Left kidney (tissue), 8 donors: ENCODE measurements around the gene CCR8. TPM values are rescaled to one million over a fixed set of nuclear protein-coding genes. Genes with fewer than 3 reads are reported as not detected.
A peak's percentile ranks its signal among the peaks of the same experiment; 100 is the strongest.

ENCODE experiments used
- DNase-seq: peaks from one replicate; pipeline ENCODE4 v3.0.0-alpha.2; 2013
- long read RNA-seq, 8 donors: transcript quantifications; one replicate each; lab custom pipeline, GENCODE V29; 2026
- polyA plus RNA-seq: library from polyadenylated mRNA; unstranded; fragments of 120-200 nt; gene quantifications from one replicate; pipeline ENCODE4 v1.2.1, GENCODE V29; 2013; ENCODE audit not compliant: insufficient read length

The CCR8 gene
- polyA plus RNA-seq: not detected
- long read RNA-seq, donor 1: 0 reads
- long read RNA-seq, donor 2: 0 reads
- long read RNA-seq, donor 3: 0 reads
- long read RNA-seq, donor 4: 0 reads
- long read RNA-seq, donor 5: 0 reads
- long read RNA-seq, donor 6: 0 reads
- long read RNA-seq, donor 7: 0 reads
- long read RNA-seq, donor 8: 0 reads

GRCh38 chr3:39329493-39329892 is at the start of gene CCR8:
Gene CCR8 (plus strand): TSS chr3:39329709. CDS start chr3:39332332, 2,623 bp downstream.
- DNase-seq: no peak

- no peak for DNase-seq
These were observed 49.6 kb upstream of the CCR8 start, which contains the start of gene CX3CR1 for GRCh38 chr3:39279745-39280517. Gene CX3CR1 (minus strand): TSS chr3:39280036. CDS start chr3:39266509, 13,527 bp downstream.

- no peak for DNase-seq
These were observed 48.9 kb upstream of the CCR8 start for GRCh38 chr3:39280571-39280970.

- no peak for DNase-seq
These were observed 48.0 kb upstream of the CCR8 start for GRCh38 chr3:39281533-39281932.

DNA sequence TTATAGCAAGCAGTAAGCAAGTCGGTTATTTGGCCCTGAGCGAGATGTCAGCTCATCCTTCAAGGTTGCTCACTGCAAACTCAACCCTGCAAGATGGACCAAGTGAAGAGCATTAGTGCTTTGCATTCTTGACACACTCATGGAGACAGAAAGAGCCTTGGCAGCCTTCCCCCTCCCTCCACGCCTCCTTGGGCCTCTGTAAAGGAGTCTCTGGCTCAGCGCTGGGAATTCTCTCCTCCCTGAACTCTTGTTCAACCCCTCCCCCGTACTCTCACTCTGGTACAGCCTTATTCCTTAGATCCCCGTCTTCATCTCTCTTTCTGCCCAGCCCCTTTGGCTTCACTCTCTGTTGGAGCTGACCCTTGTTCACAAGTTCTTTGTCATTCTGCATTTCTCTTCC is 47.5 kb upstream of the CCR8 start:
- no peak for DNase-seq

GRCh38 chr3:39284457-39284881 is 45.0 kb upstream of the CCR8 start:
- no peak for DNase-seq

DNA sequence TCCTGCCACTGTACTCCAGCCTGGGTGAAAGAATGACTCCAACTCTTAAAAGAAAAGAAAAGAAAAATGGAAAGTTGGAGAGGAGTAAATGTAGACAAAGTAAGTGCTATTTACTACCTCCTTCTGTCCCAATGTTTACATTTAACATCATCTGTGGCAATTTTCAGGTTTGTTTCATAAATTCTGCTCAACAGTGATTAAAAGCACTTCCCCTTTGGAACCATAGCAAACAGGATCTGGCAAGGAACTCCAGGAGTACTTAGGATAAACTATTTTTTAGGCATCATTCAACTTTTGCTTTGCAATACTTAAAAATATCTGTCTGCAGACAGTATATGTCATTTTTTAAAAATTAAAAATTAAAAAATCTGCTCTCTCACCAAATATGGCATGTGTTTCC is 44.2 kb upstream of the CCR8 start:
- DNase-seq: no peak

GRCh38 chr3:39286771-39287170 is 42.7 kb upstream of the CCR8 start:
- DNase-seq: no peak

DNA sequence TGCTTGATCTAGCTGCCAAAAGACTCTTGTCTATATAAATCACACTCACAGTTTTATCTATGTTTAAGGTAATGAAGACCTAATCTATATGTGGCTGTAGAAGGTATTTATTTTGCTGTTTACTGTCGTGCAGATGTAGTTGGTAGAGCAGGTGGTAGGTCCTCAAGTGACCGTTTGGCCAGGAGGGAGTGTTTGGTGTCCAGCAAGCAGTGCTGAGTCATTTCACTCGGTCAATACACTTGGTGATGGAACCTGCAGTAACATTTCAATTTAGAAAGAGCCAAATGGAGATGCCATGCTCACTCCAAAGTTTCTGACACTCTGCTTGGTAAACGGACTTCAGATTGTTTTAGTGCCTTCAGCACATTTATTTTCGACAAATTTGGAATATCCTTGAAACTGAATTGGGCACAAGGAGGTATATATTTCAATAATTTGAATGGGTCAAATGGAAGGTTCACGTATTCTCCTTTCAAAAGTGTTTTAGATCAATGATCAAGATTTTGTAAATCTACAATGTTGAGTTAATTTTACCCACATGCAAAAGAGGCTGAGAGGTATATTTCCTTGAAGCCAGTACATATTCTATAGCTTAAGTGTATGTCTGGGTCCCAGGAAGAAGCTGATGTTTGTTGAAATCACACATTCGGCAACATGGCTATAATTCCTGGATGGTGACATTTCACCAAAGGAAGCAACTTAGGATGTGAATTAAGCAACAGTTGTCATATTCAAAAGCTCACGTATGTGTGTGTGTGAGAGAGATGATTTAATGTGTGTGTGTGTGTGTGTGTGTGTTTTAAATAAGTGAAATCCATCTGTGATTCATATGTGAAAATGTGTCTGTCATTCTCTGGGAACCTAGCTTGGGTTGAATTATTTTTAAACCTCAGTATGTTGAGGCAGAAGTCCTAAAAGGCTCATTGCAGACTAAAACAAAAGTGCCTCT is 42.0 kb upstream of the CCR8 start:
- DNase-seq: no peak

- DNase-seq: peak; percentile 81
These were observed 41.2 kb upstream of the CCR8 start for GRCh38 chr3:39288300-39288808.

DNA sequence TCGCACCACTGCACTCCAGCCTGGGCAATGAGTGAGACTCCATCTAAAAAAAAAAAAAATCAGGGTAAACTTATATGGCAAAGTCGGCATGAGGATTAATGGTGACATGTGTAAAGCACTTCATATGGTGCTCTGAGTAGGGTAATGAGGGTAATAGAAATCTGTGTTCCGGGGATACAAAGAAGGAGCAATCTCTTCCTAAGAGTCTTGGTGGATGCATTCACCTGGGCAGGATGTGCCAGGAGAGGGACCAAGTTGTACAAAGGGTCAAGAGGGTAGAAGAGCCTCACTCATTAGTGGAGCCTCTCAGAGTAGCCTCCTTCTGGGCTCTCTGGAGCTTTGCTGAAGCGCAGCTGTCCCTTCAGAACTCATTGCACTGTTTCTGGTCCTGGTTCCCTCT is 40.4 kb upstream of the CCR8 start:
- DNase-seq: no peak

DNA sequence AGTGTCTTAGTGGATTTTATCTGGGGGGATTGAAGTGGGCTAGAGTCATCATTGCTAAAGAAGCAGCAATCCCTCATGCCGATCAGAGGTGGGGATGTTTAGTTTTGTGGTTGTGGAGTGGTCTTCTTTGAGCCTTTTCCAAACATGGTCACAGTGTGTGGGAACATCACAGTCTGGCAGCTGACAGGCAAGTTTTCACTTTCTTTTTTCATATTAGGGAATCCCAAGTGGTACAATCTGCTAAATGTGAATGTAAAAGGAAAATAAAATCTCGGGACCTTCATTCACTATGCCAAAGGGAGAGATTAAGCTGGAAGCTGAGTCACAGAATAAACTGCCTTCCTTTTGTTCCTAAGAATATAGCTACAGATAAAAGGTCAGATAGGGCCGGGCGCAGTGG is 39.3 kb upstream of the CCR8 start:
- DNase-seq: no peak

DNA sequence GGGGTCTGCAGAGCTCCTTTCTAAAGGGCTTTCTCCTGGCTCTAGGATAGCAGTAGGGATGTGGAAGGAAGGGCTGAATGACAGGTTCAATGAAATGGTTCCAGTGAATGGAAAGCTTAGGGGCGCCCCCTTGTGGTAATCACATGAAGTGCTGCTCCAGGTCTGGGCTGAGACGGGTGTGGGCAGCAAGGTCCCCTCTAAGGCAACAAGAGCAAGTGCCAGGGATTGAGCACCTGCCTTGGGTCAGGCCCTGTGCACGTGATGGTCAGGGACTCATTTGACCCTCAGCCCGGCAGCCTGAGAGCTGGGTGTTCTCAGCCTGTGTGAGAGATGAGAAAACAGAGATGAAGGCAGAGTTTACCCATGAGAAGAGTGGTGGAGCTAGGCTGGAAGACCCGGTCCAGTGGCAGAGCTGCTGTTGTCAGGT is 37.6 kb upstream of the CCR8 start:
- peak; percentile 31 for DNase-seq

DNA sequence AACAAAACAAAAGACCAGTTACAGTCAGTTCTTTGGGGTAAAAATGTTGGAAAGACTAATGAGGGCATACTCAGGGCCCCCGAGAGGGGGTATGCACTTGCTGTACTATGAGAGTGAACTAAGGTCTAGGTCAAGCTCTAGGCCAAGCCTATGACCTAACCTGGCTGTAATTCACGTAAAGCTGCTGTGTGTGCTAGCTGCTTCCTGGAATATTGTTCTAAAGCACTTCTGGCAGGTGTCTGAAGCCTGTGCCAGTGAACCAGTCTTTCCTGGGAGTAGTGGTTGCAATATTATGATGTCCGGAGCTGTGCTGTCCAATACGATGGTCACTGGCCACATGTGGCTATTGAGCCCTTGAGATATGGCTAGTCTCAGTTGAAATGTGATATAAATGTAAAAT is 36.5 kb upstream of the CCR8 start:
- no peak for DNase-seq

GRCh38 chr3:39294446-39295183 is 34.9 kb upstream of the CCR8 start:
- DNase-seq: no peak

DNA sequence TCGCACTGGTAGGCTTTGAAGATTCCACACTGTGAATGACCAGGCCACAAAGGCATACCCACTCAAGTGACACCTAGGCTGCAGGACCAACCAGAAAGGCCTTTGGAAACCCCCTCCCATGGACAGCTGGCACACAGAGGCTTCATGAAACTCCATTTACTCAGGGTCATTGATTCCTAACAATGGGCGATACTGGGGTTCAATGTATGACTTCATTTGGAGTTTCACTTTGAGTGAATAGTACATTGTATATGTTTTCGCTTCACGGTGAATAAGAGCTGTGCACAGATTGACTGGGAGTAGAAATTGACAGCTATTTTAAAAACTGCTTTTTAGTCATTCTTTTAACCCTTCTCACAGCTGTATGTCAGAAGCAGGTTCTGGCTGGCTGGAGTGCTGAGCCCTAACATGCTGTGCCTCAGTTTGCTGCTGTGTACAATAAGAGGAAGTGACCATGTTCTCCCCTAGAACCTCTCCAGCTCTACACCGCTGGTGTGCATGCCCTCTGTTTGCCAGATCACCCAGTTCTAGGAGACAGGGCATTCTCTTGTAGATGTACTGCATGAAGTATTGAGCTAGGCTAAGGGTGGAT is 34.2 kb upstream of the CCR8 start:
- no peak for DNase-seq

GRCh38 chr3:39296197-39297077 is 33.1 kb upstream of the CCR8 start:
- no peak for DNase-seq

DNA sequence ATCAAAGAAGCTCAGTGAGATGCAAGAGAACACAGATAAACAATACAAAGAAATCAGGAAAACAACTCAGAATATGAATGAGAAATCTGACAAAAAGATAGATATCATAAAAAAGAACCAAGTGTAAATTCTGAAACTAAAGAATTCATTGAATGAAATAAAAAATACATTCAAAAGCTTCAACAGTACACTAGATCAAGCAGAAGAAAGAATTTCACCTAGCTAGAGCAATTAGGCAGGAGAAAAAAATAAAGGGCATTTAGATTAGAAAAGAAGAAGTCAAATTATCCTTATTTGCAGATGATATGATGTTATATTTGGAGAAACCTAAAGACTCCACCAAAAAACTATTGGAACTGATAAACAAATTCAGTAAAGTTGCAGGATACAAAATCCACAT is 30.2 kb upstream of the CCR8 start:
- no peak for DNase-seq

- no peak for DNase-seq
These were observed 27.3 kb upstream of the CCR8 start for GRCh38 chr3:39302178-39302577.

DNA sequence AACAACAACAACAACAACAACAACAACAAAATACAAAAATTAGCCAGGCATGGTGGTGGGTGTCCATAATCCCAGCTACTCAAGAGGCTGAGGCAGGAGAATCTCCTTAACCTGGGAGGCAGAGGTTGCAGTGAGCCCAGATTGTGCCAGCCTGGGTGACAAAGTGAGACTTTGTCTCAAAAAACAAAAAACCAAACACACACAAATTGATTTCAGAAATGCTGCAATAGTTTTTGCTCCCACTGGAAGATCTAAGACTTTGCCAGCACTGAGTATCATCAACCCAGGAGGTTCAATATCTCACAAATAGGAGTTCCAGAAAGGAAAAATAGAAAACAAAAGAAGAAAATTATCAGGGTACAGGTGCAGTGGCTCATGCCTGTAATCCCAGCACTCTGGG is 16.2 kb upstream of the CCR8 start:
- DNase-seq: no peak
